ENCODE measurements around the gene ZAR1.
"Not testable (repeated sequence)": the region's sequence is repeated elsewhere in the genome, so short reads cannot be mapped to it uniquely, and the experiment has no call there.

Gene ZAR1, protein sequence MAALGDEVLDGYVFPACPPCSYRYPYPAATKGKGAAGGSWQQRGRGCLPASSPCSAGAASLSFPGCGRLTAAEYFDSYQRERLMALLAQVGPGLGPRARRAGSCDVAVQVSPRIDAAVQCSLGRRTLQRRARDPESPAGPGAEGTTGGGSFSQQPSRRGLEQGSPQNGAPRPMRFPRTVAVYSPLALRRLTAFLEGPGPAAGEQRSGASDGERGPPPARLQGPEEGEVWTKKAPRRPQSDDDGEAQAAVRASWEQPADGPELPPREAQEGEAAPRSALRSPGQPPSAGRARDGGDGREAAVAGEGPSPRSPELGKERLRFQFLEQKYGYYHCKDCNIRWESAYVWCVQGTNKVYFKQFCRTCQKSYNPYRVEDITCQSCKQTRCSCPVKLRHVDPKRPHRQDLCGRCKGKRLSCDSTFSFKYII

DNA sequence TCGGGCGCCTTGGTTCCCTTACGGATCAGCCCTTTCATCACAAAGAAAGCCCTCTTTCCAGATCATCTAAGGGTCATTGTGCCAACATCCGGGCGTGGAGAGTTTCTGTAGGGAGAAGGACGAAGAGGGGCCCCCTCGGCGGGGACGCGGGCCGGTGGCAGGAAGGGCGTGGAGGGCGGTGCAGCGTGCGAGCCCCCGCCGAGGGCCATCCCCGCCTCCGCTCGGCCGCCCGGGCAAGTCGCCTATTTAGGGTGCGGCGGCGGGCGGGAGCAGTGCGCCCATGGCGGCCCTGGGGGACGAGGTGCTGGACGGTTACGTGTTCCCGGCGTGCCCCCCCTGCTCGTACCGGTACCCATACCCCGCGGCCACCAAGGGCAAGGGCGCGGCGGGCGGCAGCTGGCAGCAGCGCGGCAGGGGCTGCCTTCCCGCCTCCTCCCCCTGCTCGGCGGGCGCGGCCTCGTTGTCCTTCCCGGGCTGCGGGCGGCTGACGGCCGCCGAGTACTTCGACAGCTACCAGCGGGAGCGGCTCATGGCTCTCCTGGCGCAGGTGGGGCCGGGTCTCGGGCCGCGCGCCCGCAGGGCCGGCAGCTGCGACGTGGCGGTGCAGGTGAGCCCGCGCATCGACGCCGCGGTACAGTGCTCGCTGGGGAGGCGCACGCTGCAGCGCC lies at the start of gene ZAR1:
Gene ZAR1, plus strand, starts transcription at position 241 of the 668 bp plus-strand sequence. Its CDS starts 40 bp downstream, at position 281.
- no peak for DNase-seq (ENCODE audit: low read depth)

DNA sequence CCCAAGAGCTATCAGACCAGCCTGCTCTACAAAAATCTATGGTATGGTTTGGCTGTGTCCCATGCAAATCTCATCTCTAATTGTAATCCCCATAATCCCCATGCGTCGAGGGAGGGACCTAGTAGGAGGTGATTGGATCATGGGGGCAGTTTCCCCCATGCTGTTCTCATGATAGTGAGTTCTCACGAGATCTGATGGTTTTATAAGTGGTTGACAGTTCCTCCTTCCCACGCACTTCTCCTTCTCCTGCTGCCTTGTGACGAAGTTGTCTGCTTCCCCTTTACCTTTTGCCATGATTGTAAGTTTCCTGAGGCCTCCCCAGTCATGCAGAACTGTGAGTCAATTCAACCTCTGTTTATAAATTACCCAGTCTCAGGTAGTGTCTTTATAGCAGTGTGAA lies 49.1 kb upstream of the ZAR1 start:
- not testable (repeated sequence) for DNase-seq (ENCODE audit: low read depth)

DNA sequence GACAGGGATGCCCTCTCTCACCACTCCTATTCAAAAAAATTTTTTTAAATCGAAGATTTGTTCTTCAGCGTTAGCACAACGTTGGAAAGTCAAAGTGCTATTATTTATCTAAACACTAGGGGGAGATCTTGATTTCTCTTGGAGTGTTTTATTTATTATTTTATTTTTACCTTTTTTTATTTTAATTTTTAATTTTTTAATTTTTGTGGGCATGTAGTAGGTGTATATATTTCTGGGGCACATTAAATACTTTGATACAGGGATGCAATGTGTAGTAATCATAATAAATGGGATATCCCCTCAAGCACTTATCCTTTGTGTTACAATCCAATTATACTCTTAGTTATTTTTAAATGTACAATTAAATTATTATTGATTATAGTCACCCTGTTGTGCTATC lies 44.3 kb upstream of the ZAR1 start:
- DNase-seq (ENCODE audit: low read depth), result no peak

DNA sequence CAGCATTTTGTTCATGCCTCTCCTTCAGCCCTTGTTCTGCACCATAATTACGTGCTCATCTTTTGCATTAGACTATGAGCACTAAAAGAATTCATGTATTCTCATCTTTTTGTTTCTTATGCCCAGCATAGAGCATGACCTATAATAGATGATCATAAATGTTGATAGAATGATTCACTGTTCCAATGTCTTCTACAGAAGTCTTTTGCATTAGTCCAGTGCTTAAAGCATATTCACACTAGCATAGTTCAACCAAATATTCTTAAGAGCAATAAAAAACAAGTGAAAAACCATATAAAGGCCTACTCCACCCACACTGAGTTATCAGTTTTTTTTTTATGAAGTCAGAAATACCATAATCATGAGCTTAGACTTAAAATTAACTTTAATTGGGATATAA lies 43.4 kb upstream of the ZAR1 start:
- DNase-seq (ENCODE audit: low read depth), result no peak

DNA sequence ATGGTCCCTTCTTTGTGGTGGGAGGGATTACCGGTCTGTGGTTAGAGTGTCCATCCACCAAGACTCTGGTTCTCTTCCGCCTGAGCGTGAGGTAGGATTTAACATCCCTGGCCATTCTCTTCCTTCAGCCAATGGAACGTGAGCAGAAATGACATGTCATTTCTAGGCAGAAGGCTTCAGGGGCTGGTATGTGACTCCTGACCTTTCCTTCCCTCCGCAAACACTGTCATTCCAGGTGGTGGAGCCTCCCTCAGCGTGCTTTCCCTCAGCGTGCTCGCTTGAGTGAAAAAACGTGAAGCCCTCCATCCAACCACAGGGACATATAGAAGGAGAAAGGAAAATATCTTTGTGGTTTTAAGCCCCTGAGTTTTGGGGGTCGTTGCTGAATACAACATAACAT lies 40.9 kb upstream of the ZAR1 start:
- DNase-seq (ENCODE audit: low read depth), result no peak

DNA sequence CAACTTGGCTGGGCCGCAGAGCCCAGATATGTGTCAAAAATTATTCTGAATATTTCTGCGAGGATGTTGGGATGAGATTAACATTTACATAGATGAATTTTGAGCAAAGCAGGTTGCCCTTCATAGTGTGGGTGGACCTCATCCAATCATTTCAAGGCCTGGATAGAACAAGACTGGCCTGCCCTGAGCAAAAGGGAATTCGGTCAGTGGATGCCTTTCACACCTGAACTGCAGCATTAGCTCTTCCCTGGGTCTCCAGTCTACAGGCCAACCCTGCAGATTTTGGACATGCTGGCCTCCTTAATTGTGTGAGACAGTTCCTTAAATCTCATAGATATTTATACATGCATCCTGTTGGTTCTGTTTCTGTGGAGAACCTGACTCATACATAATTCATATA lies 39.3 kb upstream of the ZAR1 start:
- DNase-seq (ENCODE audit: low read depth), result no peak

DNA sequence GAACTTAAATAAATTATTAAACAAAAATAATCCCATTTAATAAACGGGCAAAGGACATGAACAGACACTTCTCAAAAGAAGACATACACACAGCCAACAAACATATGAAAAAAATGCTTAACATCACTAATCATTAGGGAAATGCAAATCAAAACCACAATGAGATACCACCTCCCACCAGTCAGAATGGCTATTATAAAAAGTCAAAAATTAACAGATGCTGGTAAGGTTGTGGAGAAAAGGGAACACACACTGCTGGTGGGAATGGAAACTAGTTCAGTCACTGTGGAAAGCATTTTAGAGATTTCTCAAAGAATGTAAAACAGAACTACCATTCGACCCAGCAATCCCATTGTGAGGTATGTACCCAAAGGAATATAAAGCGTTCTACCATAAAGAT lies 38.4 kb upstream of the ZAR1 start:
- DNase-seq (ENCODE audit: low read depth), result not testable (repeated sequence)

DNA sequence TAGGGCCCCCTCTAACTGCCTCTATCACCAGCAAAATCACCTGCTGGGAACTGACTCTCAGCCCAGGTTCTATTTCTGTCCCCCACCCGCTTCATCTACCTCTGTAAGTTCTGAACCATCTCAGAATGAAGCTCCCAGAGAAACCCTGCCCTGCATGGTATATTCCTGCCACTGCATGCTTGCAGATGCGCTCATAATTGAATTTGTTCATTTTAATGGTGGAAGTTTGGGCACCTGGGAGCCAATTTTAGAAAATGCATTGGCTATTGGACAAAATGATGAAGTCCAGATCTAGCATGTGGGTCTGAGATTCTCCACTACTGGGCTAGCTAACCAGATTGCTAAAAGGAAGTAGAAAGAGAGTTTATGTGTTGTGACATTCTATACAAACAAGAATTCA lies 35.5 kb upstream of the ZAR1 start:
- no peak for DNase-seq (ENCODE audit: low read depth)

DNA sequence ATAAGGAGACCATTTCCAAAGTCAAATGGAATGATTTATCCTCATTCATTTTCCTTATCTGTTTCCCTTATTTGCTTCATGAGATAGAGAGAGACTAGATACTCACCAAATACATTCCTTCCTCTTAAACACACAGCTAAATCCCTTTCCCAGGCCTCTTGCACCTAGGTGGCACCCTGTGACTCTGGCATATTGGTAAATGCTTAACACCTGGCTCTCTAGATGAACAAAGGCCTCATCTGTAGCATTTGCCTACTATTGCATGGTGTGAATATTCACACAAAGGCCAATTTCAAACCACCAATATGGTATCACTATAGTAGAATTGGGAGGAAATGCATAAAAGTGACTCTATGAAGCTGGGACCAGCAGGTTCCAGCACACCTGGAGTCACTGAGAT lies 29.1 kb upstream of the ZAR1 start:
- no peak for DNase-seq (ENCODE audit: low read depth)

DNA sequence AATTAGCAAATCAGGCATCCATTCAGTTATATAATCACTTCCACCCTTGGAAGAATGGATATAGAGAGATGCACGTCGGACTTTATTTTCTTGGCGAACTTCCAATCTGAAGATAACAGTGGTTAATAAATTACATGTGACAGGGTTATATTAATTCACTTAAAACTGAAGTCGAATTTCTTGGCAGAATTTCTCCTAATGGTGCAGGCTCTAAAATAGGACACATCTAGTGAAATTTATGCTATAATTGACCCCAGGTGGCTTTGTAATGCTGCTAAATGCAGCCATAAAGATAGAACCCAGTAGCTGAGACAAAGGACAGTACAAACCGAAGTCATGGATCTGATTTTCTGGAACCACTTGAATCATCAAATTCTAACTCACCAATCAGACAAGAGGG lies 27.7 kb upstream of the ZAR1 start:
- DNase-seq (ENCODE audit: low read depth), result no peak

DNA sequence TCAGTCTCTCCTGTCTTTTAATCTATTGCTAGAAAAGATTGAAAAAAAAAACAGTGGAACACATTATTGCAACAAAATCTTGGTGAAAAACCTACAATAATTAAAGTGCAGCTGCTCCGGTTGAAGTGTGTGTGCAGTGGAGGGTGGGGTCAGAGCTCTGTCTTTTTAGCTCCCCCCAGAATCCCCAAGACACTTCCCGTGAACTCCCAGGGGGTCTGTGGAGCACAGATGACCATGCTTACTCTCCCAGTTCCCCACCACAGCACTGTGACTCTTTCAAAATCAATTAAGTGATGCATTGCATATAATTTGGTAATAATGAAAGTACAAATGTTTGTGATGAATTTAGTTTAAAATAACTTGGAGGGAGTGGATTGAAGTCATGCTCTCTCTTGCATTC lies 22.6 kb upstream of the ZAR1 start:
- no peak for DNase-seq (ENCODE audit: low read depth)

DNA sequence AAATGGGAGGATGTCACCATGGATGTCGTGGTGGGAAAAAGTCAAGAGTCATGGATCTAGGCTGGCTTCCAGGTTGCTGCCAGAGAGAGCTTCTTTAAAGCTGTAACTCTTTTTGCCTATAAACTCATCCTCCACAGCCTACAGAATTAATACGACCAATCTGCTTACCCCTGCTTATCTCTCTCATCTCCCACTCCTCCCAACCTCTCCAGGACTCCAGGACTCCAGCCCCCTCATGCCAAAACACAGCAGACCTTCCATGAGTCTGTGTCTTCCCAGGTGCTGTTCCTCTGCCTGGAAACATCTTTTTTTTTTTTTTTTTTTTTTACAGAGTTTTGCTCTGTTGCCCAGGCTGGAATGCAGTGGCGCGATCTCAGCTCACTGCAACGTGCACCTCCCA lies 22.2 kb upstream of the ZAR1 start:
- DNase-seq (ENCODE audit: low read depth), result no peak

DNA sequence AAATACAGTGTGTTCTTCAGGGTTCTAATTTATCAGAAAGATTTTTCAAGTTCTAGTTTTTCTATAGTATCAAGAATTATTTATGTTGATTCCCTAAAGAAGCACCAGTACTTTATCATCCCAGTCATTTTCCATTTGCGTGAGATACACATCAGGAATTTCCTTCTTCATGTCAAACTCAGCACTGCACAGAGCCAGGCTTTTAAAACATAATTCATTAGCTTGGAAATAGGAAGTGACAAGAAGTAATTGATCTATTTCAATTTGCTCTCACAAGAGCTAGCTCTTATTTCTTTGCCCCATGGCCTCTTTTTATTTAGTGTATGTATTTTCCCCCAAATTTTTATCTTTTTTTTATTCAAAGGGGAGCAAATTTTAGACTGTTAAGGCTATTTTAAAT lies 19.9 kb upstream of the ZAR1 start:
- no peak for DNase-seq (ENCODE audit: low read depth)

DNA sequence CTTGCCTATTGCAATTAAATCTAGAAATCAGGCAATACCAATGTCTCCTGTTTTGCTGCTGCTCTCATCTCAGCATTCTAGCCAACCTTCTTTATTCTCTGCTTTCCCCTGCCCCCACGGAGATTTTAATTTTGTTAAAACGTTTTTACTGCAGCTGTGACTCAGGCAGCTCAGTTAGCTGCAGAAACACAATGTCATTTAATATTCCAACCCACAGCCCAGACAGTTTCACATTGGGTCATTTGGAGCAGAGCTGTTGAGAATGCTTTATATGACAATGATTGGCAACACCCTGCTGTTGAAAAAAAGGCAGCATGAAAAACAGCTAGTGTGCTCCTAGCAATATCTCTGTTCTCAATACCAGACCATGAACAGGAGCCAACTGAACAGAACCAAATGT lies 19.5 kb upstream of the ZAR1 start:
- no peak for DNase-seq (ENCODE audit: low read depth)

DNA sequence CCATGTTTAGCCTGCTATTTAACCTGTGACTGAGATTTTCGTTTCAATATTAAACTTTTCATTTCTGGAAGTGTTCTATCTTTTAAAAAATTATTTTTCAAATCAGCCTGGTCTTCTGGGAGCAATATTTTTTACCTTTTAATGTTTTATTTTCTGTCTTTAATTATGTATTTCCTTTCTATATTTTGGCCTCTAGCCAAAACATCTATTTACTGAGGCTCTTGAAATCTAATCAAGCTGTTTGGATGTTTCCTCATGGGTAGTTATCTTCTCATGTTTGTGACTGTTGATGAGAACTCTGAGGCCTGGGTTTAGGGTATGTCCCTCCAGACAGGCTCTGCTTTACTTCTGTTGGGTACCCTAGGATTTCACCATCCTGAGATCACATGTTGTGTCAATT lies 17.3 kb upstream of the ZAR1 start:
- DNase-seq (ENCODE audit: low read depth), result no peak

DNA sequence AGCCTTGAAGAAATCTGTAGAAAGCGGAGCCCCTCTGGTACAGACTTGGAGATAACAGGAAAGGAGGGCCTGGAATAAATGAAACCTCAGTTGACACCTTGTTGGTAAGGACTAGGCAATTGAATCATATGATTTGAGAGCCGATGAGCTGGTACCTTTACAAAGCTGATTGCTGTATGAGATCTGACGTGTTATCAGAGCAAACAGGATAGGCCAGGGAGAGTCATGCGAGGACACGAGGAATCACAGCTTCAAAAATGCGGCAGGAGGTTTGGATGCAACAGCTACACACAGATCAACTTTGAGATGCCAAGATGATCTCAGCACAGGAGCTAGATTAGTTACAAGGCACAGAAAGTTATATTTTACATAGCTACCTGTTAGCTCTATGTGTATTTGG lies 14.3 kb upstream of the ZAR1 start:
- no peak for DNase-seq (ENCODE audit: low read depth)

DNA sequence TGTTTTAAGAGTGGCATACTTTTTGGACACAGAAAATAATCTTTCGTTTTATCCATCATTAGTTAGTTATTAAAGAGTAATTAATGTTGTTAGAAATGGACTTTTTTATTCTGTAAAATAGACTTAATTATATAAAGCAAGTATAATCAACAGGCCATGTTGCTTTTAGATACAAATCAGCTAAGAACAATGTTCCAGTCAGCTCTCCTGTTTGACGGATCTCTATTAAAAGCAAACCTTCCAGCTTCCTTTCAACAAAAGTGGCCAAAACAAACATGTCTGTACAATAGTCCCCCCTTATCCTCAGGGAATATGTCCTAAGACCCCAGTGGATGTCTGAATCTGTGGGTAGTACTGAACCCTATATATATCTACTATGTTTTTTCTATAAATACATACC lies 11.8 kb upstream of the ZAR1 start:
- DNase-seq (ENCODE audit: low read depth), result no peak

DNA sequence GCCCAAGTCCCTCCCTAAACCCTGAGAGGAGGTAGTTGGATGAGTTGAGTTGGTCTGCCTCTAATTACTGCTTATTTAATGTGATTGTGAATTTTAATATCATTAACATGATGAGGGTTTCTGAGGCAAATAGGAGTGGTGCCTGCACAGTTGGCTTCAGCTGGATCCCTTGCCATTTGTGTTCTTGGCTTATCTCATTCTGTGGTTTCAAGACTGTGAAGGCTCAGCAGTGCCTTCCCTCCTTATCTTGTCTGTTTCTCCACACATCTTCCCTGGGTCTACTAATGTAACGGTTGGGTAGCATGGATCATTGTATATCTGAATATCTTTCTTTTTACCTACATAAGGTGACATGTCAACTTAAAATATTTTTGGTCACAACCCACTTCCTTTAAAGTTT lies 8.5 kb upstream of the ZAR1 start:
- no peak for DNase-seq (ENCODE audit: low read depth)

DNA sequence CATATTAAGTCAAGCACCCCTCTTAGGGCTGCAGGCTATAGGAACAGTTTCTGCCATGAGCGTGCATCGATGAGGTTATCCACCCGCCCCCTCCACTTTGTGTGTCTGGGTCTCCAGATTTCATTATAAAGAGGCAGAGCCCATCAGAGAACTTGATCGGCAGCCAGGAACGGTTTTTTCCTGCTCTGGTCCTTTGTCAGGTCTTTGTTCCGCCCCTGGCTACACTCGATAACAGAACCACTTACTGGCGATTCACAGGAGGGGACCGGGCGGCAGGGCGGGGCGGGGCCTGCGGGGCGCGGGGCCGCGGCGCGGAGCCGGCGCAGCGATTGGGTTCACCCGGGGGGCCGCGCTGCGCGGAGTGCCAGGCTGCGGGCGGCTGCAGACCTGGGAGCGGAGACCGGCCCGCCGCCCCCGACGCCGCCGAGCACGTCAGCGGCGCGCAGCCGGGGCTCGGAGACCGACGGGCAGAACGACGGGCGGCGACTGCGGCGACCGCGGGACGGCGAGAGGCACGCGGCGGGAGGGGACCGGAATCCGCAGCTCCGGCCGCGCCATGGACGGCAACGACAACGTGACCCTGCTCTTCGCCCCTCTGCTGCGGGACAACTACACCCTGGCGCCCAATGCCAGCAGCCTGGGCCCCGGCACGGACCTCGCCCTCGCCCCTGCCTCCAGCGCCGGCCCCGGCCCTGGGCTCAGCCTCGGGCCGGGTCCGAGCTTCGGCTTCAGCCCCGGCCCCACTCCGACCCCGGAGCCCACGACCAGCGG lies 6.9 kb upstream of the ZAR1 start, which contains the start of gene SLC10A4:
Gene SLC10A4, plus strand, starts transcription at position 338 of the 771 bp plus-strand sequence. Its CDS starts 219 bp downstream, at position 557.
- DNase-seq (ENCODE audit: low read depth), result no peak

DNA sequence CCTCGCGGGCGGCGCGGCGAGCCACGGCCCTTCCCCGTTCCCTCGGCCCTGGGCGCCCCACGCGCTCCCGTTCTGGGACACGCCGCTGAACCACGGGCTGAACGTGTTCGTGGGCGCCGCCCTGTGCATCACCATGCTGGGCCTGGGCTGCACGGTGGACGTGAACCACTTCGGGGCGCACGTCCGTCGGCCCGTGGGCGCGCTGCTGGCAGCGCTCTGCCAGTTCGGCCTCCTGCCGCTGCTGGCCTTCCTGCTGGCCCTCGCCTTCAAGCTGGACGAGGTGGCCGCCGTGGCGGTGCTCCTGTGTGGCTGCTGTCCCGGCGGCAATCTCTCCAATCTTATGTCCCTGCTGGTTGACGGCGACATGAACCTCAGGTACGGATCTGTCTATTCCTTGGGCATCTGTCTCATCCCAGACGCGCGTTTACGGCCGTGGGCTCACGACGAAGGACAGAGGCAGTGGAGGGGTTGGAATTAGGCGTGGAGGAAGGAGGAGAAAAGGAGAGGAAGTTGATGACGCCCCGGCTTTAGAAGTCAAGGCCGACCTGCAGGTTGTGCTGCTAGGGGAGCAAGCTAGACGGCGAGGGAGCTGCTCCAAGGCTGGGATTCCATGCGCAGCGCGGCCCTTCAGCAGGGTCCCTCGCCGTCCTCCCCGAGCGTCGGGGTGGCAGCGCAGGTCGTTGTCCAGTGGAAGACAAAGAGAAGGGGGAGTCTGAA lies 6.1 kb upstream of the ZAR1 start:
- no peak for DNase-seq (ENCODE audit: low read depth)

DNA sequence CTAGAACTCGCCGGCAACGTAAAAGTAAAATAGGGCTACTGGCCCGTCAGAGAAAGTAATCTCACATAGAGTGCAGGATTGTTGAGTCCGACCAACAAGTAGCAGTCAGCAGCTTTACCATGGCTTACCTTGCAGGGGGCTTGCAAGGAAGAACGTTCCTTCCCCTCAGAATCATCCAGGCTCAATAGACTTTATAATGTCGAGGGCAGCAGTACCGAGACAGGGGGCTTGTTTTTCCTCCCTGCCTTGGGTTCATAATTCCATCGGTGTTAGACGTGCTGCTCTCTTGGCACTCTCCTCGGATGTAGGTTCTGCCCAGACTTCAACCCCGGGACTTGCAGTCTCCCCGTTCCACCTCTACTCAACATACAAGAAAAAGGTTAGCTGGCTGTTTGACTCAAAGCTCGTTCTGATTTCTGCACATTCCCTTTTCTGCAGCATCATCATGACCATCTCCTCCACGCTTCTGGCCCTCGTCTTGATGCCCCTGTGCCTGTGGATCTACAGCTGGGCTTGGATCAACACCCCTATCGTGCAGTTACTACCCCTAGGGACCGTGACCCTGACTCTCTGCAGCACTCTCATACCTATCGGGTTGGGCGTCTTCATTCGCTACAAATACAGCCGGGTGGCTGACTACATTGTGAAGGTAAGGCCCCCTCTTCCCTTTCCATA lies 5.4 kb upstream of the ZAR1 start:
- no peak for DNase-seq (ENCODE audit: low read depth)

DNA sequence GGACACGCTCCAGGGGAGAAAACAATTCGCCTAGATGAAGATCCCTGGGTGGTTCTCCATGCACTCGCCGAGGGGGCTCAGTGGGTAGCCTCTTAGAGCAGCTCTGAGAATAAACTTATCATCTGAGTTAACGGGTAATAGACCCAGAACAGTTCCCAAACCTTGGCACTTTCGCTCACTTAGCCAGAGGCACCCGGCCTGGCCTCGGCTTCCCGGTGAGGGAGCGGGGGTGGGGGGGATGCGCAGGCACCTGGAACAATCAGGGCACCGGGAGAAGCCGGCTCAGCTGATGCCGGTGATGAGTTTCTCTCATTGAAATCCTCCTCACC lies 405 bp upstream of the ZAR1 start:
- DNase-seq (ENCODE audit: low read depth), result no peak

Data from non-pigmented ciliary epithelial cell (primary cell).